ENCODE results near the gene NADK2. TPM values are rescaled to one million over a fixed set of nuclear protein-coding genes. Genes with fewer than 3 reads are reported as not detected.

NADK2 gene
- total and polyA plus RNA-seq, 11 donors = 10.4 to 41.8 (median 35.8) TPM

DNA sequence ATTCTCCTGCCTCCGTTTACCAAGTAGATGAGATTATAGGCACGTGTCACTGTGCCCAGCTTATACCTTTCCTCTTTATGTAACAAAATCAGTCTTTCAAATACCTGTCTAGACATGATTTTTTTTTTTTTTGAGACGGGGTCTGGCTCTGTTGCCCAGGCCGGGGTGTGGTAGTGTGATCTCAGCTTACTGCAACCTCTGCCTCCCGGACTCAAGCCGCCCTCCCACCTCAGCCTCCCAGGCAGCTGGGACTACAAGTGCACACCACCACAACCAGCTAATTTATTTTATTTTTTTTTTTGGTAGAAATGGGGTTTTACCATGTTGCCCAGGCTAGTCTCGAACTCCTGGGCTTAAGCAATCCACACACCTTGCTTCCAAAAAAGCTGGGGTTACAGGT, 13.2 kb downstream of the NADK2 start:
- DNase-seq (peak in 1 of 5 donors; percentile 19), ATAC-seq (no peak)
- H3K4me3 ChIP-seq = no peak overlapping the region
- H3K27me3 ChIP-seq = no peaks in the 10 kb centered on the region
- H3K27ac ChIP-seq = peak overlapping the region in 1 of 12 donors; percentile 50
- peaks cover 0 to 11% (median 0%) of the 10 kb centered on the region in 12 donors for H3K4me1 ChIP-seq
- peaks cover 0 to 35% (median 20%) of the 10 kb centered on the region in 9 donors for H3K36me3 ChIP-seq
- intact Hi-C loops (cut with DNase I) = no loop called here
- TF ChIP-seq, protein P1, sequence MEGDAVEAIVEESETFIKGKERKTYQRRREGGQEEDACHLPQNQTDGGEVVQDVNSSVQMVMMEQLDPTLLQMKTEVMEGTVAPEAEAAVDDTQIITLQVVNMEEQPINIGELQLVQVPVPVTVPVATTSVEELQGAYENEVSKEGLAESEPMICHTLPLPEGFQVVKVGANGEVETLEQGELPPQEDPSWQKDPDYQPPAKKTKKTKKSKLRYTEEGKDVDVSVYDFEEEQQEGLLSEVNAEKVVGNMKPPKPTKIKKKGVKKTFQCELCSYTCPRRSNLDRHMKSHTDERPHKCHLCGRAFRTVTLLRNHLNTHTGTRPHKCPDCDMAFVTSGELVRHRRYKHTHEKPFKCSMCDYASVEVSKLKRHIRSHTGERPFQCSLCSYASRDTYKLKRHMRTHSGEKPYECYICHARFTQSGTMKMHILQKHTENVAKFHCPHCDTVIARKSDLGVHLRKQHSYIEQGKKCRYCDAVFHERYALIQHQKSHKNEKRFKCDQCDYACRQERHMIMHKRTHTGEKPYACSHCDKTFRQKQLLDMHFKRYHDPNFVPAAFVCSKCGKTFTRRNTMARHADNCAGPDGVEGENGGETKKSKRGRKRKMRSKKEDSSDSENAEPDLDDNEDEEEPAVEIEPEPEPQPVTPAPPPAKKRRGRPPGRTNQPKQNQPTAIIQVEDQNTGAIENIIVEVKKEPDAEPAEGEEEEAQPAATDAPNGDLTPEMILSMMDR (IDR thresholded peaks at IDR 0.05) = no peak
- TF ChIP-seq POLR2A (IDR thresholded peaks at IDR 0.05) = no peak
- WGBS, 4 donors = 94 to 97% (median 96%) methylated on average over 7 of the region's 7 CpGs
- H3K9me3 ChIP-seq = no peaks in the 10 kb centered on the region

DNA sequence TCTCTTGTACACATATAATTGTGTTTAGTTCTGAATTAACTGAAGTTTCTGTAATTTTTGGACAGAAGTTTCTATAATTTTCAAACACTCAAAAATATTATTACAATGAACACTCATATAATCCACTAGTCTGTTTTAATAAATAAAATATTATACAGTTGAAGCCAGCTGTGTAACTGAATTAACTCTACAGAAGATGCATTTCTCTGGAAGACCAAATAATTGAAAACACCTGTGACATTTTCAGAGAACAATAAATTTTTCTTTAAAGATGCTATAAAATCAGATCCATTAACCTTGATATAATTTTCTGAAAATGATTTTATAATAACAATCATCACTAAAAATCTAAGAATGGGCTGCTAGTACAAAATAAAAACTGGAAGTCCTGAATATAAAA, 14.7 kb downstream of the NADK2 start:
- no peak for ATAC-seq
- no peak for TF ChIP-seq POLR2A (IDR thresholded peaks at IDR 0.05)
- TF ChIP-seq, protein P1 (IDR thresholded peaks at IDR 0.05) = no peak
- H3K4me1 ChIP-seq = peaks cover 0 to 11% (median 0%) of the 10 kb centered on the region in 12 donors
- no peak overlapping the region for H3K27ac ChIP-seq
- H3K36me3 ChIP-seq = peaks cover 0 to 50% (median 25%) of the 10 kb centered on the region in 9 donors
- no peak overlapping the region for H3K4me3 ChIP-seq
- no peaks in the 10 kb centered on the region for H3K27me3 ChIP-seq
- no peaks in the 10 kb centered on the region for H3K9me3 ChIP-seq
- DNase-seq = no peak
- intact Hi-C loops (cut with DNase I) = no loop called here

DNA sequence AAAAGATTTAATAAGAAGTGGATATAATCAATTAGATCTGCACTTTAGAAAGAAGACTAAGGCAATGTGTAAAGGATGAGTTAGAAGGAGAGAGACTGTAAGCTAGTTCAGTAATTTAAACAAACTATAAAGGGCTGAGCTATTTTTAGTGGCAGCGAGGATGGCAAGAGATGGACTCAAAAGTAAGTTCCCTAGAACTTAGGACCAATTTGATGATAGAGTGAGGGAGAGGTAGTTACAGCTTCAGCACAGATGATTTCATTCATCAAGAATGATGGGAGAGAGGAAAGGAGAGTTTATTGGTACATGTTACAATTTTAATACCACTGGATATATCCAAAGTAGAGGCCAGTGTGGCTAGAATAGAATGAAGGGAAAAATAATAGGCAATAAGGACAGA, 19.1 kb downstream of the NADK2 start:
- DNase-seq = no peak
- H3K27ac ChIP-seq = no peak overlapping the region
- intact Hi-C loops (cut with DNase I) = no loop called here

DNA sequence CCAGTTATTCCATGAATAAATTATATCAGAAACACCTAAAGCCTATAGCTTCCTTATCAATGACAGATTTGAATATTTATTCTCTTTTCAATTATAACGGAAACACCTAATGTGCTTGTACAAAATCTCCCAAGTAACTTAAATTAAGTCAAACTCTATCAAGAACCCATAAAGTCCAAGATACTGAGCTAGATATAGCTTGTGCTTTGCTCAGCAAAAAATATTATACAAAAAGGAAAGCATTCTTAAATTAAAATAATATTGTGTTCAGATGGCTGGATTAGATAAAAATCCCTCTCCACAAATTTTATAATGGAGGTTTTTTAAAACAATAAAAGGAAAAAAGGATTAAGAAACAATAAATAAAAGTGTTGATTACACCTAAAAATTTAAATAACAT, 23.7 kb downstream of the NADK2 start:
- ATAC-seq = no peak

More for the DNA sequence above, 19.1 kb downstream of the NADK2 start:
- TF ChIP-seq, protein P1 (IDR thresholded peaks at IDR 0.05) = no peak
- TF ChIP-seq POLR2A (IDR thresholded peaks at IDR 0.05) = no peak
- Histone ChIP-seq H3K27me3 (no peaks in the 10 kb centered on the region), H3K9me3 (no peaks in the 10 kb centered on the region), H3K4me1 (peaks cover 0 to under 1% (median 0%) of the 10 kb centered on the region in 12 donors), H3K36me3 (peaks cover 0 to 94% (median 59%) of the 10 kb centered on the region in 9 donors), H3K4me3 (no peak overlapping the region)
- WGBS, 4 donors = 91 to 97% (median 95%) methylated on average over 1 of the region's 1 CpG
- ATAC-seq = no peak

More for the DNA sequence above, 23.7 kb downstream of the NADK2 start:
- TF ChIP-seq POLR2A (IDR thresholded peaks at IDR 0.05) = no peak
- TF ChIP-seq, protein P1 (IDR thresholded peaks at IDR 0.05) = no peak
- Histone ChIP-seq H3K36me3 (peaks cover 0 to 100% (median 73%) of the 10 kb centered on the region in 9 donors), H3K4me1 (no peaks in the 10 kb centered on the region), H3K27ac (no peak overlapping the region), H3K4me3 (no peak overlapping the region), H3K9me3 (no peaks in the 10 kb centered on the region), H3K27me3 (no peaks in the 10 kb centered on the region)
- no peak for DNase-seq
- WGBS, 4 donors = 93 to 100% (median 97%) methylated on average over 1 of the region's 1 CpG
- intact Hi-C loops (cut with DNase I) = no loop called here

All from heart left ventricle (tissue), 16 donors.